Naive thymus-derived CD8-positive, alpha-beta T cell (primary cell): Measurements from ENCODE around the gene MARCHF2. TPM values are rescaled to one million over a fixed set of nuclear protein-coding genes. Genes with fewer than 3 reads are reported as not detected.
"Not testable (repeated sequence)": the region's sequence is repeated elsewhere in the genome, so short reads cannot be mapped to it uniquely, and the experiment has no call there.

Source experiments
- ATAC-seq, 2 donors: fragments of 150-1000 bp; cut with Tn5 transposase in 1 of 2; sonication (Bioruptor Pico), chemical (Tn5 transposase) in 1 of 2; 1 replicate in 1 of 2; 2 replicates in 1 of 2; pipeline ENCODE4 v1.10.0; 2021; ENCODE audit warnings: mild to moderate bottlenecking in 2 of 2, moderate library complexity in 2 of 2
- POLR2A ChIA-PET: fragments of 350-600 bp; sonication (Branson Sonifier 250); formaldehyde crosslinking; loops from one replicate; lab custom pipeline; 2021; ENCODE audit warnings: antibody characterized with exemption; lab: Charles Lee
- DNase-seq, 10 donors: peaks; one replicate each; pipeline versions ENCODE4 v3.0.0 to v3.0.0-alpha.2; 2020 to 2022
- H3K27ac Mint-ChIP-seq, 10 donors: one replicate each; pipeline ENCODE4 v1.8.0; 2020 to 2022; ENCODE audit warnings: mild to moderate bottlenecking in 10 of 10, mixed read lengths in 10 of 10, moderate library complexity in 4 of 10, inconsistent platforms in 1 of 10
- H3K27me3 Mint-ChIP-seq, 5 donors: one replicate each; pipeline ENCODE4 v1.8.0; 2021 to 2022; ENCODE audit warnings: mixed read lengths in 5 of 5
- H3K36me3 Mint-ChIP-seq, 3 donors: one replicate each; pipeline ENCODE4 v1.8.0; 2020 to 2022; ENCODE audit warnings: mixed read lengths in 3 of 3, mild to moderate bottlenecking in 2 of 3, inconsistent platforms in 1 of 3
- H3K4me1 Mint-ChIP-seq, 4 donors: one replicate each; pipeline ENCODE4 v1.8.0; 2021 to 2022; ENCODE audit warnings: mixed read lengths in 4 of 4
- H3K4me3 Mint-ChIP-seq, 10 donors: one replicate each; pipeline ENCODE4 v1.8.0; 2020 to 2022; ENCODE audit warnings: mild to moderate bottlenecking in 10 of 10, mixed read lengths in 10 of 10, moderate library complexity in 6 of 10, inconsistent platforms in 1 of 10
- H3K9me3 Mint-ChIP-seq, 9 donors: one replicate each; pipeline ENCODE4 v1.8.0; 2020 to 2022; ENCODE audit warnings: mixed read lengths in 9 of 9, mild to moderate bottlenecking in 3 of 9, inconsistent platforms in 1 of 9, moderate library complexity in 1 of 9
- polyA plus RNA-seq, 3 donors: library from polyadenylated mRNA; unstranded; fragments of 300-500 nt; fragmentation: Illumina TruSeq; gene quantifications; one replicate each; pipeline ENCODE4 v1.2.3, GENCODE V29; 2021
- total RNA-seq, 8 experiments: library from RNA in 2 of 8; stranded (reverse) in 2 of 8; gene quantifications; one replicate each; pipeline ENCODE4 v1.2.3 and lab custom pipeline; 2021 to 2026

The MARCHF2 gene
- total and polyA plus RNA-seq, 5 experiments from 2014 or later: 21.1 to 40.1 (median 31.4) TPM

DNA sequence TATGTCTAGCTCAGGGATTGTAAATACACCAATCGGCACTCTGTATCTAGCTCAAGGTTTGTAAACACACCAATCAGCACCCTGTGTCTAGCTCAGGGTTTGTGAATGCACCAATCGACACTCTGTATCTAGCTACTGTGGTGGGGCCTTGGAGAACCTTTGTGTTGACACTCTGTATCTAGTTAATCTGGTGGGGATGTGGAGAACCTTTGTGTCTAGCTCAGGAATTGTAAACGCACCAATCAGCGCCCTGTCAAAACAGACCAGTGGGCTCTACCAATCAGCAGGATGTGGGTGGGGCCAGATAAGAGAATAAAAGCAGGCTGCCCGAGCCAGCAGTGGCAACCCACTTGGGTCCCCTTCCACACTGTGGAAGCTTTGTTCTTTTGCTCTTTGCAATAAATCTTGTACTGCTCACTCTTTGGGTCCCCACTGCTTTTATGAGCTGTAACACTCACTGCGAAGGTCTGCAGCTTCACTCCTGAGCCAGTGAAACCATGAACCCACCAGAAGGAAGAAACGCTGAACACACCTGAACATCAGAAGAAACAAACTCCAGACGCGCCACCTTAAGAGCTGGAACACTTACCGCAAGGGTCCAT, 36.6 kb upstream of the MARCHF2 start:
- POLR2A ChIA-PET: interaction anchor here (1.5 kb wide), 1 partner anchor 70 kb away, joined by 3 read pairs; no protein-coding TSS in a partner anchor
- H3K9me3 Mint-ChIP-seq, H3K27me3 Mint-ChIP-seq, H3K36me3 Mint-ChIP-seq, ATAC-seq, DNase-seq, H3K4me3 Mint-ChIP-seq: not testable (repeated sequence)
- peak overlapping the region in 1 of 10 donors; percentile 21 for H3K27ac Mint-ChIP-seq
- peaks cover 7 to 13% (median 7%) of the 10 kb centered on the region in 4 donors for H3K4me1 Mint-ChIP-seq

DNA sequence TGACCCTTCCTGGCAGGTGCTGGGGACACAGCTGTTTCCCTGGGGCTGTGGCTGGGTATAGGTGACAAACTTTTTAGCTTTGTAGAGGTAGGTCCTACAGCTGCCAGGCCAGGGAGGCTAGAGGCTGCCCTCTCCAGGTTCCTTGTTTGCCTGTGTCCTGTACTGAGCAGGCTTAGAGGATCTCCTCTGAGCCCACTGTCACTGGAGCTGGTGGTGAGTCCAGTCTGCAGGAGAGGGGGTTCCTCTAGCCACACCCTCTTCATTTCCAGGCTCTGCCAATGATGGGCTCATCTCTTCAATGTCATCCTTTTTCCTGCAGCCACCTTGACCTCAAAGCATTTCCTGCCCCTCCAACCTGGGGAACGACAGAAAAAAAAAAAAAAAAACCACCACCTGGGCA, 35.5 kb upstream of the MARCHF2 start:
- peaks cover 0 to 2% (median 0%) of the 10 kb centered on the region in 9 donors for H3K9me3 Mint-ChIP-seq
- H3K27me3 Mint-ChIP-seq: no peaks in the 10 kb centered on the region
- peaks cover 7 to 13% (median 7%) of the 10 kb centered on the region in 4 donors for H3K4me1 Mint-ChIP-seq
- peak overlapping the region in 1 of 10 donors; percentile 20 for H3K27ac Mint-ChIP-seq
- H3K4me3 Mint-ChIP-seq: no peak overlapping the region
- peaks cover 0 to 9% (median 3%) of the 10 kb centered on the region in 3 donors for H3K36me3 Mint-ChIP-seq
- POLR2A ChIA-PET: interaction anchor here (0.7 to 1.5 kb wide), 2 partner anchors 48 to 69 kb away, joined by 3 to 4 read pairs; no protein-coding TSS in a partner anchor
- DNase-seq (no peak), ATAC-seq (no peak)

- POLR2A ChIA-PET: interaction anchor here (0.9 to 1.0 kb wide), 2 partner anchors 11 to 65 kb away, joined by 4 to 5 read pairs; partner anchors contain the start of gene RAB11B
- not testable (repeated sequence) for H3K36me3 Mint-ChIP-seq, H3K27me3 Mint-ChIP-seq, H3K4me3 Mint-ChIP-seq, ATAC-seq, DNase-seq, H3K27ac Mint-ChIP-seq, H3K9me3 Mint-ChIP-seq
- peaks cover 6 to 11% (median 7%) of the 10 kb centered on the region in 4 donors for H3K4me1 Mint-ChIP-seq
Measured at GRCh38 chr19:8379156-8379891, 33.8 kb upstream of the MARCHF2 start.

GRCh38 chr19:8384569-8384968, 28.5 kb upstream of the MARCHF2 start:
- not testable (repeated sequence) for ATAC-seq
- peak overlapping the region in 1 of 10 donors; percentile 88 for H3K27ac Mint-ChIP-seq

GRCh38 chr19:8385103-8385502, 28.0 kb upstream of the MARCHF2 start:
- ATAC-seq, H3K4me3 Mint-ChIP-seq, H3K9me3 Mint-ChIP-seq, H3K27me3 Mint-ChIP-seq, H3K36me3 Mint-ChIP-seq, H3K4me1 Mint-ChIP-seq, DNase-seq, POLR2A ChIA-PET: not testable (repeated sequence)
- peak overlapping the region in 1 of 10 donors; percentile 11 for H3K27ac Mint-ChIP-seq

More at GRCh38 chr19:8384569-8384968, 28.5 kb upstream of the MARCHF2 start:
- H3K4me3 Mint-ChIP-seq, H3K9me3 Mint-ChIP-seq, H3K36me3 Mint-ChIP-seq, H3K4me1 Mint-ChIP-seq, DNase-seq, POLR2A ChIA-PET, H3K27me3 Mint-ChIP-seq: not testable (repeated sequence)

GRCh38 chr19:8385566-8385965, 27.5 kb upstream of the MARCHF2 start:
- H3K27me3 Mint-ChIP-seq, H3K4me3 Mint-ChIP-seq, ATAC-seq, H3K9me3 Mint-ChIP-seq, H3K4me1 Mint-ChIP-seq, DNase-seq, H3K36me3 Mint-ChIP-seq, POLR2A ChIA-PET: not testable (repeated sequence)
- H3K27ac Mint-ChIP-seq: peak overlapping the region in 1 of 10 donors; percentile 11

- H3K27ac Mint-ChIP-seq, H3K9me3 Mint-ChIP-seq, DNase-seq, H3K4me3 Mint-ChIP-seq, H3K27me3 Mint-ChIP-seq, H3K36me3 Mint-ChIP-seq, ATAC-seq, POLR2A ChIA-PET: not testable (repeated sequence)
- H3K4me1 Mint-ChIP-seq: peaks cover 3 to 17% (median 11%) of the 10 kb centered on the region in 4 donors
Measured at GRCh38 chr19:8386419-8386818, 26.7 kb upstream of the MARCHF2 start.

DNA sequence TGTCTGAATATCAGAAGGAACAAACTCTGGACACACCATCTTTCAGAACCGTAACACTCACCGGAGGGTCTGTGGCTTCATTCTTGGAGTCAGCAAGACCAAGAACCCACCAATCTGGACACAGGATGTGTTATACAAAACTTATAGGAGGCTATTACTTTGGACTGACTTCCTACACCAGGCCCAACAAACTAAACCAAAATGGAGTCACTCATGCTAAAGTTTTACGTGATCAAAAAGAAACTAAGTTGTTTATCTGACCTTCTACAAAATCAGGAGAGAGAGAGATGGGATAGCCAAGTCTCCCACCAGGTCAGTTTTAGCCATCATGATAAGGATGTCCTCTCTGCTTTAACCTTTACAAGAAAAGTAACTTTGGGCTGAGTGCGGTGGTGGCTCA, 26.1 kb upstream of the MARCHF2 start:
- peaks cover 0 to 7% (median 0%) of the 10 kb centered on the region in 3 donors for H3K36me3 Mint-ChIP-seq
- no peak overlapping the region for H3K4me3 Mint-ChIP-seq
- no peak for DNase-seq
- H3K27ac Mint-ChIP-seq: peak overlapping the region in 1 of 10 donors; percentile 46
- peaks cover 0 to 4% (median 0%) of the 10 kb centered on the region in 9 donors for H3K9me3 Mint-ChIP-seq
- H3K4me1 Mint-ChIP-seq: peaks cover 6 to 23% (median 16%) of the 10 kb centered on the region in 4 donors
- H3K27me3 Mint-ChIP-seq: no peaks in the 10 kb centered on the region
- POLR2A ChIA-PET: interaction anchor here (0.6 kb wide), 1 partner anchor 69 kb away, joined by 7 read pairs; no protein-coding TSS in a partner anchor
- no peak for ATAC-seq

DNA sequence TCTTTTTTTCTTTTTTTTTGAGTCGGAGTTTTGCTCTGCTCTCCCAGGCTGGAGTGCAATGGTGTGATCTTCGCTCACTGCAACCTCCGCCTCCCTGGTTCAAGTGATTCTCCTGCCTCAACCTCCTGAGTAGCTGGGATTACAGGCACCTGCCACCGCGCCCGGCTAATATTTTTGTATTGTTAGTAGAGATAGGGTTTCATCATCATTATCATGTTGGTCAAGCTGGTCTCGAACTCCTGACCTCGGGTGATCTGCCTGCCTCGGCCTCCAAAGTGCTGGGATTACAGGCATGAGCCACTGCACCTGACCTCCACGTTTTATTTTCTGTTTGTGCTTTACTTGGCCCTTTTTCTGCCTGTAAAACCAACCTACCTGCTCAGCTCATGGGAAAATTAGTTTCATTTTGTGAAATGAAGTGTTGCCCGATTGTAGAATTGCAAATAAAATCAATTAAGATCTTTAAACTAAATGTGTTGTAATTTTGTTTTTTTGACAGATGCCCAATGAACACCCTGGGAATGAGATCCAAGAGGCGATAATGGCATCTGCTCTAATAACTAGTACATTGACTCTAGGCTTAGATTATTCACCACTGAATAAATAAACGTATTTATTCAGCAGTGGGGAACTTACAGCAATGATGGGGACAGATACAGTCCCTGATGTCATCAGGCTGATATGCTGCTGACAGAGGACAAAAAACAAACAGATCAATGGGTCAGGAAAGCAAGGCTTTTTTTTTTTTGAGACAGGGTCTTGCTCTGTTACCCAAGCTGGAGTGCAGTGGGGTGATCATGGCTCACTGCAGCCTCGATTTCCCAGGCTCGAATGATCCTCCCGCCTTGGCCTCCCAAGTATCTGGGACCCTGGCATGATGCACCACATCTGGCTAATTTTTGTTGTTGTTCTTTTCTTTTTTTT, 25.2 kb upstream of the MARCHF2 start:
- Mint-ChIP-seq H3K4me3 (peak overlapping the region in 5 of 10 donors; percentile 30 to 63 (median 45)), H3K9me3 (peaks cover 0 to 4% (median 0%) of the 10 kb centered on the region in 9 donors), H3K27ac (peak overlapping the region in 3 of 10 donors; percentile 6 to 53 (median 13)), H3K36me3 (peaks cover 0 to 7% (median 1%) of the 10 kb centered on the region in 3 donors), H3K27me3 (no peaks in the 10 kb centered on the region), H3K4me1 (peaks cover 10 to 30% (median 23%) of the 10 kb centered on the region in 4 donors)
- ATAC-seq (no peak), DNase-seq (no peak)
- POLR2A ChIA-PET: interaction anchor here (0.6 to 1.2 kb wide), 3 partner anchors 56 to 98 kb away, joined by 3 to 5 read pairs (median 4); partner anchors contain the start of gene HNRNPM

DNA sequence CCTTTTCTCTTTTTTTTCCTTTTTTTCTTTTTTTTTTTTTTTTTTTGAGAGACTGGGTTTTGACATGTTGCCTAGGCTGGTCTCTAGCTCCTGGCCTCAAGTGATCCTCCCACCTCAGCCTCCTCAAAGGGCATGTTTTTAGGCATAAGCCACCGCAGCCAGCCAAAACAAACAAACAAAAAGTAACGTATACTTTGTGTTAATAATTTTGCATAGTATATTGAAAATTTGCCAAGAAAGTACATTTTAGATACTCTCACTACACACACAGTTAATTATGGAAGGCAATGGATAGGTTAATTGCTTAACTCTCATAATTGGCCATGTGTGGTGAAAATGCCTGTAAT, 24.5 kb upstream of the MARCHF2 start:
- H3K9me3 Mint-ChIP-seq: peaks cover 0 to 4% (median 0%) of the 10 kb centered on the region in 9 donors
- H3K4me3 Mint-ChIP-seq: peak overlapping the region in 4 of 10 donors; percentile 10 to 67 (median 39)
- peaks cover 0 to 7% (median 3%) of the 10 kb centered on the region in 3 donors for H3K36me3 Mint-ChIP-seq
- POLR2A ChIA-PET: interaction anchor here (0.6 to 1.2 kb wide), 3 partner anchors 25 to 98 kb away, joined by 3 to 4 read pairs (median 3); partner anchors contain the start of gene HNRNPM
- no peak overlapping the region for H3K27ac Mint-ChIP-seq
- DNase-seq (no peak), ATAC-seq (no peak)
- H3K27me3 Mint-ChIP-seq: no peaks in the 10 kb centered on the region
- peaks cover 12 to 35% (median 29%) of the 10 kb centered on the region in 4 donors for H3K4me1 Mint-ChIP-seq

GRCh38 chr19:8389891-8390616, 23.1 kb upstream of the MARCHF2 start, which contains the start of gene RAB11B:
Gene RAB11B (plus strand): TSS chr19:8390360. CDS start chr19:8390417, 57 bp downstream.
- peak; percentile 92 to 93 for ATAC-seq
- Mint-ChIP-seq H3K27me3 (no peaks in the 10 kb centered on the region), H3K9me3 (peaks cover 0 to 4% (median 0%) of the 10 kb centered on the region in 9 donors), H3K27ac (peak within 1 kb of the TSS; percentile 81 to 99 (median 96)), H3K36me3 (peaks cover 0 to 7% (median 5%) of the 10 kb centered on the region in 3 donors), H3K4me3 (peak within 1 kb of the TSS; percentile 86 to 97 (median 93)), H3K4me1 (peaks cover 9 to 48% (median 32%) of the 10 kb centered on the region in 4 donors)
- POLR2A ChIA-PET: interaction anchor here (0.5 to 2.0 kb wide), 18 partner anchors 9 to 1714 kb away, joined by 3 to 10 read pairs (median 3); partner anchors contain the start of genes HNRNPM, MARCHF2, NDUFA7 and RPS28
- peak; percentile 90 to 99 (median 98) for DNase-seq
